Panc1 (cell line): Measurements from ENCODE around the gene GOLGA8R. TPM values are rescaled to one million over a fixed set of nuclear protein-coding genes. Genes with fewer than 3 reads are reported as not detected.
"Not testable (repeated sequence)": the region's sequence is repeated elsewhere in the genome, so short reads cannot be mapped to it uniquely, and the experiment has no call there.

ENCODE experiments used
- ATAC-seq: fragments of 200-7000 bp; cut with Tn5 transposase; 2 replicates; pipeline ENCODE4 v1.9.1; 2020; ENCODE audit warnings: mild to moderate bottlenecking, moderate library complexity
- BruUV-seq: library from RNA; stranded (reverse); fragments of 400-500 nt; replicated peaks from 2 replicates; lab custom pipeline; 2021; lab: Mats Ljungman, UMichigan
- CTCF ChIA-PET: fragments of 300-600 bp; sonication (Branson Sonifier 250); formaldehyde crosslinking; loops from one replicate; lab custom pipeline; 2022; ENCODE audit warnings: antibody characterized with exemption; lab: Charles Lee
- POLR2A ChIA-PET: fragments of 300-600 bp; sonication (Branson Sonifier 250); formaldehyde crosslinking; loops from one replicate; lab custom pipeline; 2022; ENCODE audit warnings: antibody characterized with exemption; lab: Charles Lee
- DNase-seq: peaks from one replicate; pipeline ENCODE4 v3.0.0-alpha.2; 2010; ENCODE audit warnings: low read depth, low spot score
- H3K27ac ChIP-seq: 2 replicates; pipeline ENCODE4 v1.5.1; 2011; ENCODE audit warnings: mild to moderate bottlenecking, low read length, inconsistent platforms
- H3K27me3 ChIP-seq: fragments of 200-500 bp; sonication (Bioruptor generic); 2 replicates; pipeline ENCODE4 v1.6.0; 2014; ENCODE audit warnings: low read length, inconsistent platforms; ENCODE audit not compliant: control insufficient read depth, insufficient read depth
- H3K36me3 ChIP-seq: fragments of 200-500 bp; sonication (Bioruptor generic); 2 replicates; pipeline ENCODE4 v1.5.1; 2014; ENCODE audit warnings: inconsistent platforms, mild to moderate bottlenecking, low read length, moderate library complexity; ENCODE audit not compliant: control insufficient read depth, insufficient read depth
- H3K4me1 ChIP-seq: 2 replicates; pipeline ENCODE4 v1.5.1; 2011; ENCODE audit warnings: inconsistent platforms, mild to moderate bottlenecking, low read length, moderate library complexity; ENCODE audit not compliant: control insufficient read depth, insufficient read depth
- H3K4me3 ChIP-seq, 2 experiments: 2 replicates each; pipeline ENCODE4 v1.5.1; 2011 to 2012; ENCODE audit warnings: low read depth in 2 of 2, low read length in 2 of 2, mild to moderate bottlenecking in 2 of 2, inconsistent platforms in 1 of 2, moderate library complexity in 1 of 2
- H3K9me3 ChIP-seq: fragments of 200-500 bp; sonication (Bioruptor generic); 2 replicates; pipeline ENCODE4 v1.5.1; 2014; ENCODE audit warnings: low read depth, mild to moderate bottlenecking, inconsistent platforms, low read length, moderate library complexity; ENCODE audit not compliant: control insufficient read depth, insufficient read depth
- in situ Hi-C: cut with HindIII; loops from 2 replicates; pipeline ENCODE4 v1.10.0; 2016; ENCODE audit warnings: low sequenced_read_pairs, low pct_unique_long_range_greater_than_20kb
- intact Hi-C: fragments of 100-400 bp; cut with micrococcal nuclease; formaldehyde crosslinking; loops from one replicate; pipeline ENCODE4 v1.10.0; 2022; ENCODE audit not compliant: unreplicated experiment
- total RNA-seq: library from RNA; stranded (reverse); gene quantifications from one replicate; pipeline ENCODE4 v1.2.1, GENCODE V29; 2021; ENCODE audit not compliant: unreplicated experiment

GOLGA8R gene
- total RNA-seq, 1 experiment from 2014 or later = 0.80 TPM

DNA sequence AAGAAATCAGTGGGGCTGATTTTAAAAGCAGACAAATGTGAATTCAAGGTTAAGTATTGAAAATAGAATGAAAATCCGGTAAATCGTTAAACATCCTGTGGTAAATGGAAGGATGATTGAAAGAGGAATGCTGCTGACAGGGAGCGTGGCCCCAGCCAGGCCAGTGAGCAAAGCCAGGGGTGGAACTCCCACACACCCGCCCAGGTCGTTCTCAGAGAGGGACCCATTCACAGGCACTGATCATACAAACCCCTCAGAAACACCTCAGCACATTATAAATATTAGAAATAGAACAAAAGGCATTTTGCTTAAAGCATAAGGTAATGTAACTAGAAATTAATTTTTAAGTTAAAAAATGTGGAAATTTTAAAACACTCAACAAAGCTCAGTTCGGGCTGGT is 59.0 kb downstream of the GOLGA8R start:
- H3K27me3 ChIP-seq, H3K36me3 ChIP-seq, H3K4me3 ChIP-seq, intact Hi-C loops, H3K9me3 ChIP-seq, POLR2A ChIA-PET, DNase-seq, H3K27ac ChIP-seq, ATAC-seq, BruUV-seq, in situ Hi-C loops, H3K4me1 ChIP-seq, CTCF ChIA-PET: not testable (repeated sequence)

Other genes starting within 250 kb of the GOLGA8R start
- gene CHRFAM7A, start 20.7 kb downstream of the GOLGA8R start, total RNA-seq = 11.5 TPM
- 1.1 TPM for gene GOLGA8Q, start 137.8 kb upstream of the GOLGA8R start, total RNA-seq
- gene GOLGA8H, start 189.8 kb upstream of the GOLGA8R start, total RNA-seq = 1.5 TPM